Trophoblast cell (in vitro differentiated cells and primary cell): ENCODE data around the gene SUPT5H.

Source experiments
- DNase-seq, 2 donors: peaks; one replicate each; pipeline ENCODE4 v3.0.0-alpha.2; 2016
- H2AFZ ChIP-seq: 2 replicates; pipeline ENCODE4 v1.6.1; 2013; ENCODE audit warnings: low read length, moderate library complexity, mild to moderate bottlenecking; ENCODE audit not compliant: insufficient read depth, poor library complexity
- H2AK5ac ChIP-seq: 2 replicates; pipeline ENCODE4 v1.6.1; 2013; ENCODE audit warnings: mild to moderate bottlenecking, low read length
- H2BK120ac ChIP-seq: 2 replicates; pipeline ENCODE4 v1.6.1; 2013; ENCODE audit warnings: low read length, mild to moderate bottlenecking, moderate library complexity; ENCODE audit not compliant: insufficient read depth, poor library complexity
- H2BK12ac ChIP-seq: 2 replicates; pipeline ENCODE4 v1.6.1; 2013; ENCODE audit warnings: mild to moderate bottlenecking, low read length, moderate library complexity
- H2BK5ac ChIP-seq: 2 replicates; pipeline ENCODE4 v1.6.1; 2013; ENCODE audit warnings: low read length, low read depth, moderate library complexity, mild to moderate bottlenecking; ENCODE audit not compliant: poor library complexity
- H3K14ac ChIP-seq: 2 replicates; pipeline ENCODE4 v1.6.1; 2013; ENCODE audit warnings: mild to moderate bottlenecking, low read length
- H3K18ac ChIP-seq: 2 replicates; pipeline ENCODE4 v1.6.1; 2013; ENCODE audit warnings: mild to moderate bottlenecking, low read length
- H3K23ac ChIP-seq: 2 replicates; pipeline ENCODE4 v1.6.1; 2013; ENCODE audit warnings: low read length
- H3K27ac ChIP-seq: 2 replicates; pipeline ENCODE4 v1.5.1; 2013; ENCODE audit warnings: low read depth, mild to moderate bottlenecking, inconsistent platforms, low read length, moderate library complexity
- H3K27me3 ChIP-seq: 2 replicates; pipeline ENCODE4 v1.6.1; 2013; ENCODE audit warnings: inconsistent platforms, mild to moderate bottlenecking, low read length, moderate library complexity; ENCODE audit not compliant: insufficient read depth
- H3K36me3 ChIP-seq, 2 experiments: 1 replicate in 1 of 2; 2 replicates in 1 of 2; pipeline ENCODE4 v1.6.1; 2013; ENCODE audit warnings: low read length in 2 of 2, mild to moderate bottlenecking in 2 of 2, moderate library complexity in 1 of 2; ENCODE audit not compliant: insufficient read depth in 2 of 2, control insufficient read depth in 1 of 2
- H3K4ac ChIP-seq: 2 replicates; pipeline ENCODE4 v1.6.1; 2013; ENCODE audit warnings: low read depth, mild to moderate bottlenecking, low read length, moderate library complexity
- H3K4me1 ChIP-seq, 2 experiments: 1 replicate in 1 of 2; 2 replicates in 1 of 2; pipeline ENCODE4 v1.6.1; 2013; ENCODE audit warnings: low read length in 2 of 2, mild to moderate bottlenecking in 2 of 2, moderate library complexity in 1 of 2; ENCODE audit not compliant: insufficient read depth in 2 of 2, control insufficient read depth in 1 of 2
- H3K4me2 ChIP-seq: 2 replicates; pipeline ENCODE4 v1.6.1; 2013; ENCODE audit warnings: inconsistent platforms, mild to moderate bottlenecking, low read length, moderate library complexity
- H3K4me3 ChIP-seq: 2 replicates; pipeline ENCODE4 v1.5.1; 2013; ENCODE audit warnings: mild to moderate bottlenecking, low read depth, low read length, inconsistent platforms
- H3K79me1 ChIP-seq: one replicate; pipeline ENCODE4 v1.6.1; 2013; ENCODE audit warnings: low read length
- H3K79me2 ChIP-seq: 2 replicates; pipeline ENCODE4 v1.6.1; 2013; ENCODE audit warnings: low read length, mild to moderate bottlenecking; ENCODE audit not compliant: control insufficient read depth, insufficient read depth, poor library complexity
- H3K9ac ChIP-seq: 2 replicates; pipeline ENCODE4 v1.6.1; 2013; ENCODE audit warnings: mild to moderate bottlenecking, low read length
- H3K9me3 ChIP-seq: 2 replicates; pipeline ENCODE4 v1.6.1; 2013; ENCODE audit warnings: low read depth, mild to moderate bottlenecking, control low read depth, inconsistent platforms, low read length; ENCODE audit not compliant: insufficient read depth
- H4K12ac ChIP-seq: 2 replicates; pipeline ENCODE4 v1.6.1; 2013; ENCODE audit warnings: low read depth, mild to moderate bottlenecking, low read length, moderate library complexity
- H4K8ac ChIP-seq: 2 replicates; pipeline ENCODE4 v1.6.1; 2013; ENCODE audit warnings: low read depth, mild to moderate bottlenecking, low read length, moderate library complexity
- H4K91ac ChIP-seq: one replicate; pipeline ENCODE4 v1.6.1; 2013; ENCODE audit warnings: low read depth, mild to moderate bottlenecking, low read length, moderate library complexity
- WGBS: extraction: QIAGEN DNeasy Blood & Tissue Kit; methylation state at CpG from one replicate; pipeline ENCODE4 v1.1.7; 2013; ENCODE audit warnings: missing lambda C conversion rate; ENCODE audit not compliant: insufficient read length, insufficient coverage; ENCODE audit errors: extremely low coverage; 5-methylcytosine and 5-hydroxymethylcytosine counted together

Gene SUPT5H

DNA sequence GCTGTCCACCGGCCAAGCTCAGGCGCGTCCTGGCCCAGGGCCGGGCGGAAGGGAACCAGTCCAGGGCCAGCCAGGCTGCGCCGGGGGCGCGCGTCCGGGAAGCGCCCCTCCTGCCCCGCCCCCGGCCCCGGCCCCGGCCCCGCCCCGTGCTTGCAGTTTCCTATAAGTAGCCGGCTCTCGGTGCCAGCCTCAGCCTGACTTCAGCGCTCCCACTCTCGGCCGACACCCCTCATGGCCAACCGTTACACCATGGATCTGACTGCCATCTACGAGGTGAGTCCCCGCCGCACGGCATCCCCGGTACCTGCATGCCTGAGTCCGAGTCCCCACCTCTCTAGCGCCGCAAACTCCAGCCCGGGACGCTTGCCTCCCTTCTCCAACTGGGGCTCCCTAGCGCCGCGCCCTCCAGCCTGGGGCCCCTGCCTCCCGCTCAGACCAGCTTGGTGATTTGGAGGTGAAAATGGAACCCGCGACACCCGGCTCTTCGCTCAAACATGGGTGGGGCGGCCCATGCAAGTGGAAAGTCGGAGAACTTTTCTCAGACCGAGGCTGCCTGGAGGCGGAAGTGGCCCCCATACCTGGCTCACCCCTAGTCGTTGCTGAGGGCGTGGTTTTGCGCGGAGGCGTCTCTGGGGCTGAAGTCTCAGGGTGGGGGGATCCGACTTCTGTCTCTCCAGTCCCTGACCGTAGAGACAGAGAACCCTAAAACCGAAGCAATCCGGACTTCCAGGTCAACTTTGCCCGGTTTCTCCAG is 38.5 kb upstream of the SUPT5H start, which contains the start of gene ZFP36:
Gene ZFP36, plus strand, starts transcription at position 192 of the 754 bp plus-strand sequence. Its CDS starts 58 bp downstream, at position 250.
- peak within 1 kb of the TSS; percentile 19 for H2AFZ ChIP-seq
- H3K79me1 ChIP-seq: peaks cover 45% of the 10 kb centered on the region
- H3K18ac ChIP-seq: peak within 1 kb of the TSS; percentile 98

DNA sequence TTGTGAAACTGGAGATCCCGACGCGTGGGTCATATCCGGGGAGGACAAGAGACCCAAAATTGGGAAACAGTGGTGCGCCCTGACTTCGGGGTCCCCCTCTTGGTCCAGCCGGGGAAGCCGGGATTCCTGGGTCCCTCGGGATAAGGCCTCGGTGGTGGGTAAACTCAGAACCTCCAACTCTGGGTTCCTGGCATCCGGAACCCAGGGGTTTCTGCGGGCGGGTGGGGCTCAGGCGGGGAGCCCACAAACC is 38.0 kb upstream of the SUPT5H start:
- peaks cover 43% of the 10 kb centered on the region for H3K79me1 ChIP-seq
- peak overlapping the region; percentile 97 for H3K9ac ChIP-seq
- H2BK120ac ChIP-seq: peak overlapping the region; percentile 89
- no peak overlapping the region for H3K23ac ChIP-seq
- no peaks in the 10 kb centered on the region for H3K27me3 ChIP-seq
- H3K36me3 ChIP-seq: peaks cover 12 to 13% of the 10 kb centered on the region in 2 experiments
- H3K4ac ChIP-seq: peak overlapping the region; percentile 100
- H2BK12ac ChIP-seq: no peak overlapping the region
- H3K79me2 ChIP-seq: peaks cover 35% of the 10 kb centered on the region
- peaks cover 26 to 43% of the 10 kb centered on the region in 2 experiments for H3K4me1 ChIP-seq
- H3K27ac ChIP-seq: peak overlapping the region; percentile 94
- peak overlapping the region; percentile 93 for H4K91ac ChIP-seq
- H3K9me3 ChIP-seq: no peaks in the 10 kb centered on the region
- peak overlapping the region; percentile 99 for H3K14ac ChIP-seq
- DNase-seq: no peak
- H2AFZ ChIP-seq: no peak overlapping the region
- peak overlapping the region; percentile 90 for H2BK5ac ChIP-seq
- peak overlapping the region; percentile 99 for H2AK5ac ChIP-seq
- WGBS: no CpG with 5 or more reads among the region's 14 CpGs
- peak overlapping the region; percentile 87 for H4K8ac ChIP-seq
- H4K12ac ChIP-seq: peak overlapping the region; percentile 77
- H3K4me3 ChIP-seq: peak overlapping the region; percentile 96
- peak overlapping the region; percentile 81 for H3K4me2 ChIP-seq
- peak overlapping the region; percentile 98 for H3K18ac ChIP-seq

More for the DNA sequence above, 38.5 kb upstream of the SUPT5H start, which contains the start of gene ZFP36:
- peak within 1 kb of the TSS; percentile 79 for H2BK12ac ChIP-seq
- peak within 1 kb of the TSS; percentile 97 for H3K9ac ChIP-seq
- H4K8ac ChIP-seq: peak within 1 kb of the TSS; percentile 87
- H2AK5ac ChIP-seq: peak within 1 kb of the TSS; percentile 99
- H4K12ac ChIP-seq: peak within 1 kb of the TSS; percentile 77
- DNase-seq: peak; percentile 69 to 84
- H3K27me3 ChIP-seq: no peaks in the 10 kb centered on the region
- H2BK120ac ChIP-seq: peak within 1 kb of the TSS; percentile 89
- peak within 1 kb of the TSS; percentile 93 for H4K91ac ChIP-seq
- peak within 1 kb of the TSS; percentile 90 for H2BK5ac ChIP-seq
- H3K79me2 ChIP-seq: peaks cover 35% of the 10 kb centered on the region
- H3K4me2 ChIP-seq: peak within 1 kb of the TSS; percentile 81
- peak within 1 kb of the TSS; percentile 99 for H3K14ac ChIP-seq
- H3K27ac ChIP-seq: peak within 1 kb of the TSS; percentile 94
- H3K36me3 ChIP-seq: peaks cover 12 to 13% of the 10 kb centered on the region in 2 experiments
- no peak within 1 kb of the TSS for H3K23ac ChIP-seq
- peak within 1 kb of the TSS; percentile 100 for H3K4ac ChIP-seq
- peak within 1 kb of the TSS; percentile 96 for H3K4me3 ChIP-seq
- WGBS: no CpG with 5 or more reads among the region's 56 CpGs
- no peaks in the 10 kb centered on the region for H3K9me3 ChIP-seq
- peaks cover 30 to 48% of the 10 kb centered on the region in 2 experiments for H3K4me1 ChIP-seq

DNA sequence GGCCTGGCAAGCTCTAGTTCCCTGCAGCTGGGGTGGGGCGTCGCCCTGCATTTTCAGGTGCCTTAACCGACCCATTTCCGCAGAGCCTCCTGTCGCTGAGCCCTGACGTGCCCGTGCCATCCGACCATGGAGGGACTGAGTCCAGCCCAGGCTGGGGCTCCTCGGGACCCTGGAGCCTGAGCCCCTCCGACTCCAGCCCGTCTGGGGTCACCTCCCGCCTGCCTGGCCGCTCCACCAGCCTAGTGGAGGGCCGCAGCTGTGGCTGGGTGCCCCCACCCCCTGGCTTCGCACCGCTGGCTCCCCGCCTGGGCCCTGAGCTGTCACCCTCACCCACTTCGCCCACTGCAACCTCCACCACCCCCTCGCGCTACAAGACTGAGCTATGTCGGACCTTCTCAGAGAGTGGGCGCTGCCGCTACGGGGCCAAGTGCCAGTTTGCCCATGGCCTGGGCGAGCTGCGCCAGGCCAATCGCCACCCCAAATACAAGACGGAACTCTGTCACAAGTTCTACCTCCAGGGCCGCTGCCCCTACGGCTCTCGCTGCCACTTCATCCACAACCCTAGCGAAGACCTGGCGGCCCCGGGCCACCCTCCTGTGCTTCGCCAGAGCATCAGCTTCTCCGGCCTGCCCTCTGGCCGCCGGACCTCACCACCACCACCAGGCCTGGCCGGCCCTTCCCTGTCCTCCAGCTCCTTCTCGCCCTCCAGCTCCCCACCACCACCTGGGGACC is 37.6 kb upstream of the SUPT5H start:
- Histone ChIP-seq H3K27me3 (no peaks in the 10 kb centered on the region), H3K23ac (no peak overlapping the region), H4K12ac (peak overlapping the region; percentile 58), H2AK5ac (peak overlapping the region; percentile 95), H2BK120ac (peak overlapping the region; percentile 28), H3K4me1 (peaks cover 24 to 40% of the 10 kb centered on the region in 2 experiments), H3K79me2 (peaks cover 36% of the 10 kb centered on the region), H3K9ac (peak overlapping the region; percentile 97), H2BK5ac (peak overlapping the region; percentile 90), H3K4me3 (peak overlapping the region; percentile 96), H4K8ac (peak overlapping the region; percentile 43), H3K79me1 (peaks cover 44% of the 10 kb centered on the region), H2AFZ (peak overlapping the region; percentile 19), H3K14ac (peak overlapping the region; percentile 50), H3K27ac (peak overlapping the region; percentile 94), H3K36me3 (peaks cover 12 to 13% of the 10 kb centered on the region in 2 experiments), H3K18ac (peak overlapping the region; percentile 25), H3K4ac (peak overlapping the region; percentile 100), H3K9me3 (no peaks in the 10 kb centered on the region), H2BK12ac (peak overlapping the region; percentile 25), H3K4me2 (peak overlapping the region; percentile 81), H4K91ac (peak overlapping the region; percentile 93)
- no CpG with 5 or more reads among the region's 40 CpGs for WGBS
- peak in 1 of 2 donors; percentile 38 for DNase-seq

DNA sequence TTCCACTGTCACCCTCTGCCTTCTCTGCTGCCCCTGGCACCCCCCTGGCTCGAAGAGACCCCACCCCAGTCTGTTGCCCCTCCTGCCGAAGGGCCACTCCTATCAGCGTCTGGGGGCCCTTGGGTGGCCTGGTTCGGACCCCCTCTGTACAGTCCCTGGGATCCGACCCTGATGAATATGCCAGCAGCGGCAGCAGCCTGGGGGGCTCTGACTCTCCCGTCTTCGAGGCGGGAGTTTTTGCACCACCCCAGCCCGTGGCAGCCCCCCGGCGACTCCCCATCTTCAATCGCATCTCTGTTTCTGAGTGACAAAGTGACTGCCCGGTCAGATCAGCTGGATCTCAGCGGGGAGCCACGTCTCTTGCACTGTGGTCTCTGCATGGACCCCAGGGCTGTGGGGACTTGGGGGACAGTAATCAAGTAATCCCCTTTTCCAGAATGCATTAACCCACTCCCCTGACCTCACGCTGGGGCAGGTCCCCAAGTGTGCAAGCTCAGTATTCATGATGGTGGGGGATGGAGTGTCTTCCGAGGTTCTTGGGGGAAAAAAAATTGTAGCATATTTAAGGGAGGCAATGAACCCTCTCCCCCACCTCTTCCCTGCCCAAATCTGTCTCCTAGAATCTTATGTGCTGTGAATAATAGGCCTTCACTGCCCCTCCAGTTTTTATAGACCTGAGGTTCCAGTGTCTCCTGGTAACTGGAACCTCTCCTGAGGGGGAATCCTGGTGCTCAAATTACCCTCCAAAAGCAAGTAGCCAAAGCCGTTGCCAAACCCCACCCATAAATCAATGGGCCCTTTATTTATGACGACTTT is 36.8 kb upstream of the SUPT5H start:
- Histone ChIP-seq H3K4me3 (peak overlapping the region; percentile 96), H3K23ac (no peak overlapping the region), H3K9me3 (no peaks in the 10 kb centered on the region), H2AK5ac (peak overlapping the region; percentile 24), H3K9ac (peak overlapping the region; percentile 37), H3K27ac (peak overlapping the region; percentile 29), H3K36me3 (peaks cover 12 to 13% of the 10 kb centered on the region in 2 experiments), H3K79me2 (peaks cover 38% of the 10 kb centered on the region), H2AFZ (no peak overlapping the region), H3K79me1 (peaks cover 42% of the 10 kb centered on the region), H3K18ac (peak overlapping the region; percentile 20), H4K12ac (no peak overlapping the region), H4K91ac (peak overlapping the region; percentile 45), H2BK120ac (no peak overlapping the region), H2BK12ac (peak overlapping the region; percentile 23), H3K4ac (peak overlapping the region; percentile 100), H4K8ac (peak overlapping the region; percentile 11), H3K4me2 (peak overlapping the region; percentile 81), H3K27me3 (no peaks in the 10 kb centered on the region), H2BK5ac (peak overlapping the region; percentile 47), H3K4me1 (peaks cover 20 to 34% of the 10 kb centered on the region in 2 experiments), H3K14ac (peak overlapping the region; percentile 47)
- peak in 1 of 2 donors; percentile 48 for DNase-seq
- WGBS: no CpG with 5 or more reads among the region's 20 CpGs
